ENCODE data around the gene HTR3B.
"Not testable (repeated sequence)": the region's sequence is repeated elsewhere in the genome, so short reads cannot be mapped to it uniquely, and the experiment has no call there.

HTR3B gene

GRCh38 chr11:113885897-113886296 is 18.7 kb upstream of the HTR3B start:
- DNase-seq = peak; percentile 99

DNA sequence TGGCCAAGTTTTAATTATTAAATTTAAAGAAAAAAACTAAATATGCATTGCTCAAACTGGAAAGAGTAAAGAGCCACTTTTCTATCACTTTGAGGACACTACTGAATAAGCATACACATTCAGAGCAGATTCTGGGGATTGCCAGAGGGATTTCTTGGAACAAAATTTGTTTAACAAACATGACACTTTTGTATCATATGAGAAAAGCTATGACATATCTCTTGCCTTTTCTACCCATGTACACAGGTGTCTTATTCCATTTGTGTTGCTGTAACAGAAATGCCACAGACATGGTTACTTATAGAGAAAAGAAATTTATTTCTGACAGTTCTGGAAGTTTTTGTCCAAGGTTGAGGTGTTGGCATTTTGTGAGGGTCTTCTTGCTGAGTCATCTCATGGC is 15.7 kb upstream of the HTR3B start:
- peak; percentile 51 for DNase-seq

DNA sequence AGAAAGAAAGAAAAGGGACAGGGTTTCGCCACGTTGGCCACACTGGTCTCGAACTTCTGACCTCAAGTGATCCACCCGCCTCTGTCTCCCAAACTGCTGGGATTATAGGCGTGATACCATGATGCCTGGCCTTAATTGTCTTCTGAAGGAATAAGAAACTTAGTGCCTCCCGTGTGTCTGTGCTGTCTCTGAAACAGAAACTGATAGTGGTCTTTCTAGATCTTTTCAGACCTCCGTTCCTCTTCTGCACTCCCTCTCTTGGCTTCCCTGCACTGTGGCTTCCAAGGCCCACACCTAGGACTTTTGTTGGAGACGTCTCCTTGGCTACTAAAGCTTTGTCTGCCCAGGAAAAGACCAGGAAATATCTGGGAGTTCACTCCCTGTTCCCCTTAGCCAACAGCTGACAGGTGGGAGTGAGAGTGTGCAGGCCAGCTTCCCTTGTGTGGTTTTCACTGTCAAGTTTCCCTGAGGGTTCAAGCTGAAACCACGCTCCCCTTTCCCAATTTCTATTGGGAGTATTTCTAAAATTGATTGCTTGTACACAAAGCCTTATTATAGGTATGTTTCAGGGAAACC is 10.1 kb upstream of the HTR3B start:
- no peak for DNase-seq

- peak; percentile 94 for DNase-seq
Measured at GRCh38 chr11:113895367-113896155, 9.0 kb upstream of the HTR3B start.

- peak; percentile 58 for DNase-seq
Measured at GRCh38 chr11:113896156-113896879, 8.3 kb upstream of the HTR3B start.

DNA sequence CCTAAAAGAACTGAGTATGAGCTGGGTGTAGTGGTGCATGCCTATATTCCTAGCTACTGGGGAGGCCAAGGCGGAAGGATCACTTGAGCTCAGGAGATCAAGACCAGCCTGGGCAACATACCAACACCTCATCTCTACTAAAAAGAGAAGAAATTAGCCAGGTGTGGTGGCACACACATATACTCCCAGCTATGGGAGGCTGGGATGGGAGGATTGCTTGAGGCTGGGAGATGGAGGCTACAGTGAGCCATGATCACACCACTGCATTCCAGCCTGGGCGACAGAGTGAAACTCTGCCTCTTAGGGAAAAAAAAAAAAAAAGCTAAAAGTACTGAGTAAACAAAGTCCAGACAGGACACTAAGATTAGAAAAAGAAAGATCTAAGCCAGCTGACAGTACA is 3.5 kb upstream of the HTR3B start:
- no peak for DNase-seq

DNA sequence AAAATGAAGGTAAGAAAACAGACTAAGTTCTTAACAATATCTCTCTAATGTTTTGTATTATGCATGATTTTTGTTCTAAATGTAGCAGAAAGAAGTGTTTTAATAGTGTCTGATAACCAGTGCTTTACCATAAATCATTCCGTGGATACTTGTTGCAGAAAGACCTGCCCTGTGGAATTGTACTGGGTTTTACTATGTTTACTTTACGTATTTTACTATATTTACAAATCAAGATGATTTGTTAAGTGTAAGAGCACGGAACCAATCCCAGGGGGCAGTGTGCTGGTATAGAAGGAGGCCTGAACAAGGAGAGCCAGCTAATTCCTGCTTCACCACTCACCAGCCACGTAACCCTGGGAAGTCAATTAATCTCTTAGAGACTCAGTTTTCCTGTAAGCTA is 1.4 kb downstream of the HTR3B start:
- peak; percentile 96 for DNase-seq

DNA sequence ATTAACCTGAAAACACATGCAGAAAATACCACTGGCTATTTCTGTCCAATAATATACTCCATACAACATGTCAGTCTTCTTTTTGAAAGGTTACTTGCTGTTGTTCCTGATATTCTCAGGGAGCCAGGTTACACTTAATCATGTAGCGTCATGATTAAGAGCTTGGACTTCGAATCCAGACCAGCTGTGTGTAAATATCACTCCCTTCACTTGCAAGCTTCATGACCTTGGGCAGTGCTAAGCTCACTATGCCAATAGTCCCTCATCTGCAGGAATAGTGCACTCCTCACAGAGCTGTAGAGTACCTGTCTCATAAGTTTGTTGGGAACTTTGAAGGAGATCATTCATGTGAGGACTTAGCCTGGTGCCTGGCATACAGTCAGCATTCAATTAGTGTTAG is 1.9 kb downstream of the HTR3B start:
- no peak for DNase-seq

DNA sequence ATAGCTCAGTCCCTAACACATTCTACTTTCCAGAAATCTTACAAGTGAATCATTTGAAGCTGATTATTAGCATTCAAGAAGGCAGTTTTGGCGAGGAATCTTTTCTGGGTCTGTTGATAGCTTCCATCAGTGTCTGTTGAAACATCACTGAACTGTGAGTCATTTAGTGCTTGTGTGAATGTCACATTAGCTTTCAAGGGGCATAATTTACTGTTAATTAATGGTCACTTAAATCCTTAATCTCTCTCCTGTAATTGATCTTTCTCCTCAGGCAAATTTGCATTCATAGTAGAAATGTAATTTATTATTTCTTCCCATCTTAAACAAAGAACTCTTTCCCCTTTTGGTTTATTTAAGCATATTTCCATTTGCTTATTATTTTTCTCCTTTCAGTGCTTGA is 2.6 kb downstream of the HTR3B start:
- no peak for DNase-seq

DNA sequence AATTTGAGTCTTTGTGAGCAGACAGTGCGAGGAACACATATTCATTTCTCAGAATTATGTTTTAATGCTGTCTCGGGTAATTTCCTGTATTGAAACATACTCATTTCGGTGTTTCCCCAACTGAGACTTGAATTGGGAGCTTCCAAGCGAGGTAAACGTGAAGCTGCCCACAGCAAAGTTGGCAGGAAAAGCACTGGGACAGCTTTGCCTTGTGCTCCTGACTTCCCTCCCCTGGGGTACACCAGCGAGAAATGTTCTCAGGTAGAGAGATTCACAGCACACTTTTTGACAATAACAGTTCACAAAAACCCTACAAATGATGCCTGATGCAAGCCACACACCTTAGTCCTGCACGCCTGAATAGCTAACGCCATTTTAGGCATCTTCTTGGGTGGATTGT is 3.1 kb downstream of the HTR3B start:
- no peak for DNase-seq

GRCh38 chr11:113908098-113908497 is 3.5 kb downstream of the HTR3B start:
- no peak for DNase-seq

GRCh38 chr11:113911491-113911890 is 6.9 kb downstream of the HTR3B start:
- DNase-seq = not testable (repeated sequence)

GRCh38 chr11:113923572-113923971 is 19.0 kb downstream of the HTR3B start:
- DNase-seq = no peak

DNA sequence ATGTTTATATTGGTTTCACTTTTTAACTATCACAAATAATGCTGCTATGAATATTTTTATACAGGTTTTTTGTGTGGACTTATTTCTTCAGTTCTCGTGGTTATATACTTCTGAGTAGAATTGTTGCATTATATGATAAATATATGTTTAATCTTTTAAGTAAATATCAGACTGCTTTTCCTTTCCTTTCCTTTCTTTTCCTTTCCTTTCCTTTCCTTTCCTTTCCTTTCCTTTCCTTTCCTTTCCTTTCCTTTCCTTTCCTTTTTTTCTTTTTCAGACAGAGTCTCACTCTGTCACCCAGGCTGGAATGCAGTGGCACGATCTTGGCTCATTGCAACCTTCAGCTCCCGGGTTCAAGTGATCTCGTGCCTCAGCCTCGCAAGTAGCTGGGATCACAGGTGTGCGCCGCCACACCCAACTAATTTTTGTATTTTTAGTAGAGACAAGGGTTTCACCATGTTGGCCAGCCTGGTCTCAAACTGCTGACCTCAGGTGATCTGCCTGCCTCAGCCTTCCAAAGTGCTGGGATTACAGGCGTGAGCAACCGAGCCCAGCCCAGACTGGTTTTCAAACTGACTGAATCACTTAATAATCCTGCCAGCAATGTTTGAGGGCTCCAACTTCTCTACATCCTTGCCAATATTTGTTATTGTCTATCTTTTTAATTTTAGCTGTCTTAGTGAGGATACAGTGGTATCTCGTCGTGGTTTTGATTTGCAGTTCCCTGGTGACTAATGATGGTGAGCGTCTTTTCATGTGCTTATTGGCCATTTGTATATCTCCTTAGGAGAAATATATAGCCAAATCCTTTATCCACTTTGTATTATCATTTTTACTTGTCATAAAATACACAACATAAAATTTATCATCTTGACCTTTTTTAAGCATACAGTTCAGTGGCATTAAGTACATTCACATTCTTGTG is 21.9 kb downstream of the HTR3B start:
- DNase-seq = no peak

GRCh38 chr11:113928311-113928710 is 23.7 kb downstream of the HTR3B start:
- DNase-seq = no peak

GRCh38 chr11:113932788-113933187 is 28.2 kb downstream of the HTR3B start:
- no peak for DNase-seq

DNA sequence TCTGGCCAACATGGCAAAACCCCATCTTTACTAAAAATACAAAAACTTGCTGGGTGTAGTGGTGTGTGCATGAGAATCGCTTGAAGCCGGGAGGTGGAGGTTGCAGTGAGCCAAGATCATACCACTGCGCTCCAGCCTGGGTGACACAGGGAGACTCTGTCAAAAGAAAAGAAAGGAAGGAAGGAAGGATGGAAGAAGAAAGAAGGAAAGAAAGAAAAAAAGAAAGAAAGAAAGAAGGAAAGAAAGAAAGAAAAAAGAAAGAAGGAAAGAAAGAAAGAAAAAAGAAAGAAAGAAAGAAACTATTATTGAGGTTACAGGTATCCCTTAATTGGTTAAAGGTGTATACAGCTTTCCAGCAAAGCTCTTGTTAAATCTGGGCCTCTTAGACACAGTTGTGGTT is 29.6 kb downstream of the HTR3B start:
- not testable (repeated sequence) for DNase-seq

DNA sequence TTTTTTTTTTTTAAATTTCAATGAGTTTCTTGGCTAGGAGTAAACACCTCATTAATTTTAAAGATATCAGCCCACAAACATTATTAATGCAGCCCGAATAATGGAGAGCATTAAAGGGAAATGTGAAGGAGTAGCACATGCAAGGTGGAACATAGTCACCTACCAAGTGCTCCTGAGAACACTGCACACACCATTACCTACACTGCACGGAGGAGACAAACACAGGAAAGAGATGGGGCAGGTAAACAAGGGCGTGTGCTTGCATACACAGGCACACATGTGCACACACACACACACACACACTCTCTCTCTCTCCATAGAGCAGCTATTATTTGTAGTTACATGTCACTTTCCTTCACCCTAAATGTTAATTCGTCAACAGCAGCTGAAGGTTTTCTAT is 30.2 kb downstream of the HTR3B start:
- peak; percentile 47 for DNase-seq

GRCh38 chr11:113935858-113936257 is 31.3 kb downstream of the HTR3B start:
- DNase-seq = no peak

DNA sequence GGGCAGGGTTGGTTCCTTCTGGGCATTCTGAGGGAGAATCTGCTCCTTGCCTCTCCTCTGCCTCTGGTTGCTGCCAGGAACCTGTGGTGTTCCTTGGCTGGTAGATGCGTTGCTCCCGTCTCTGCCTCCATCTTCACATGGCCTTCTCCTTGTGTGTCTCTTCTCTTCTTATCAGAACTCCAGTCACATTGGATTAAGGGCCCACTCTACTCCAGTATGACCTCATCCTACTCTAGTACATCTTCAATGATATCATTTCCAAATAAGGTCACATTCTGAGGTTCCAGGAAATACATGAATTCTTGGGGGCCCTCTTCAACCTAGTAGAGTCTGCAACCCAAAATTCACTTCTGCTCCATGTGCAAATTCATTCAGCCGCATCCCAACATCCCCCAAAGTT is 33.3 kb downstream of the HTR3B start:
- no peak for DNase-seq

GRCh38 chr11:113942256-113942655 is 37.7 kb downstream of the HTR3B start:
- no peak for DNase-seq

DNA sequence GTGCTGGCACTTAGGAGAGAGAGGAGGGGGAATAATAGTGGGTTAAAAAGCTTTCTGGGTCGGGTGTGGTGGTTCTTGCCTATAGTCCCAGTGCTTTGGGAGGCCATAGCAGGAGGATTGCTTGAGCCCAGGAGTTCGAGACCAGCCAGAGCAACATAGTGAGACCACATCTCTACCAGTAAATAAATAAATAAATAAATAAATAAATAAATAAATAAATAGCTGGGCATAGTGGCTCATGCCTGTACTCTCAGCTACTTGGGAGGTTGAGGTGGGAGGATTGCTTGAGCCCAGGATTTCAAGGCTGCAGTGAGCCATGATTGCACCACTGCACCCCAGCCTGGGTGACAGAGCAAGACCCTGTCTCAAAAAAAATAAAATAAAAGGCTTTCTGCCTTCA is 41.6 kb downstream of the HTR3B start:
- DNase-seq = not testable (repeated sequence)

DNA sequence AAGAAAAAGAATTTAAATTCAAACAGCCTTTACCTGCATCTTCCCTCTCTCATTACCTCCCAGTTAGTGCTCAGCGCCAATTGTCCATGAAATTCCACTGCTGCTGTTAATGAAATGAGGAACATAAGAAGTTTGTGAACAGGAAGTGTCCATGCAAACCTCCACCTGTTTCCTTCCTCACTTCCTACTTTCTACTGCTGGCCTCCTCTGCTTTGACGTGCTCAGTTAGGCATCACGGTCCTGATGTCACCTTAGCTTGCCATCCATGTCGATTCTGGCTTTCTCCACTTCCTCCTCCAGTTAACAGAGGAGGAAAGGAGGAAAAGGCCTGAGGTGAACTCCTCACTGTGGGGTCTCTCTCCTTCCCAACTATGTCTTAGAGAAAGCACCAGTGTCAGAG is 43.4 kb downstream of the HTR3B start:
- DNase-seq = no peak

All from NCI-H526 treated with DMSO at 0.1 percent for 48 hours (cell line).